Astrocyte of the spinal cord (primary cell): ENCODE results near the gene CKS1B.

ENCODE experiments used
- DNase-seq: peaks from one replicate; pipeline ENCODE4 v3.0.0; 2011; ENCODE audit warnings: low read depth, low spot score
- H3K4me3 ChIP-seq: 2 replicates; pipeline ENCODE4 v1.5.1; 2011; ENCODE audit warnings: low read depth, mild to moderate bottlenecking, low read length, moderate library complexity
- CTCF ChIP-seq: IDR thresholded peaks from 2 replicates; pipeline ENCODE4 v1.5.1; 2012; ENCODE audit warnings: low read depth, mild to moderate bottlenecking, low read length, inconsistent platforms
- in situ Hi-C: cut with HindIII; loops from 2 replicates; pipeline ENCODE4 v1.10.0; 2017; ENCODE audit warnings: low sequenced_read_pairs

Gene CKS1B

GRCh38 chr1:155003227-155003765, 28.8 kb downstream of the CKS1B start:
- no peak for DNase-seq
- TF ChIP-seq CTCF = no peak
- peak overlapping the region; percentile 61 for H3K4me3 ChIP-seq
- in situ Hi-C loops = no loop called here

GRCh38 chr1:155003766-155004351, 29.4 kb downstream of the CKS1B start:
- peak overlapping the region; percentile 61 for H3K4me3 ChIP-seq
- in situ Hi-C loops = no loop called here
- no peak for TF ChIP-seq CTCF
- peak; percentile 35 for DNase-seq

- TF ChIP-seq CTCF = no peak
- in situ Hi-C loops = no loop called here
- no peak for DNase-seq
- H3K4me3 ChIP-seq = peak overlapping the region; percentile 61
Measured at GRCh38 chr1:155004352-155005075, 30.0 kb downstream of the CKS1B start.

- no peak for DNase-seq
- no peak overlapping the region for H3K4me3 ChIP-seq
- TF ChIP-seq CTCF = no peak
- in situ Hi-C loops = no loop called here
Measured at GRCh38 chr1:155005076-155006011, 30.9 kb downstream of the CKS1B start.

GRCh38 chr1:155006601-155007101, 32.2 kb downstream of the CKS1B start:
- no peak for TF ChIP-seq CTCF
- H3K4me3 ChIP-seq = no peak overlapping the region
- in situ Hi-C loops = no loop called here
- DNase-seq = no peak

GRCh38 chr1:155007251-155007828, 32.9 kb downstream of the CKS1B start:
- no peak overlapping the region for H3K4me3 ChIP-seq
- no peak for DNase-seq
- in situ Hi-C loops = no loop called here
- TF ChIP-seq CTCF = no peak
